HG03469 (cell line): Measurements from ENCODE around the gene RAB1B.
"Not testable (repeated sequence)": the region's sequence is repeated elsewhere in the genome, so short reads cannot be mapped to it uniquely, and the experiment has no call there.

ENCODE experiments used
- ATAC-seq: cut with Tn5 transposase; IDR thresholded peaks from one replicate; pipeline ENCODE4 v1.9.1; 2021; ENCODE audit warnings: mild to moderate bottlenecking, moderate library complexity, moderate number of reproducible peaks; ENCODE audit not compliant: unreplicated experiment

Gene RAB1B

DNA sequence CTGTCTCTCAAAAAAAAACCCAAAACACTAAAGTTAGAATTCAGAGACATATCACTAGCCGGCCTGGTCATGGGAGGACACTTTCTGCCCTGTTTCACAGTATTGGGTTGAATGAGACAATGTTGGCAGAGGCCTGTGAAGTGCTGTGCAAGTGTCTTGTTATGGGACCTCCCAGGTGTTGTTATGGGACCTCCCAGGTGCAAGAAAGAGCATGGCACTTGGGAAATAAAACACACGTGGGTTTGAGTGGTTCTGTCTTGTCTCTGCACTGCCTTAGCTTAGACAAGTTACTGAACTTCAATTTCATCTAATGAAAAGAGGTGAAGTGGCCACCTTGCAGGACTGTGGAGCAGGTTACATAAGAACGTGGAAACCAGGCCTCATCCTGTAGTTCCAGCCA lies 28.9 kb upstream of the RAB1B start:
- no peak for ATAC-seq

DNA sequence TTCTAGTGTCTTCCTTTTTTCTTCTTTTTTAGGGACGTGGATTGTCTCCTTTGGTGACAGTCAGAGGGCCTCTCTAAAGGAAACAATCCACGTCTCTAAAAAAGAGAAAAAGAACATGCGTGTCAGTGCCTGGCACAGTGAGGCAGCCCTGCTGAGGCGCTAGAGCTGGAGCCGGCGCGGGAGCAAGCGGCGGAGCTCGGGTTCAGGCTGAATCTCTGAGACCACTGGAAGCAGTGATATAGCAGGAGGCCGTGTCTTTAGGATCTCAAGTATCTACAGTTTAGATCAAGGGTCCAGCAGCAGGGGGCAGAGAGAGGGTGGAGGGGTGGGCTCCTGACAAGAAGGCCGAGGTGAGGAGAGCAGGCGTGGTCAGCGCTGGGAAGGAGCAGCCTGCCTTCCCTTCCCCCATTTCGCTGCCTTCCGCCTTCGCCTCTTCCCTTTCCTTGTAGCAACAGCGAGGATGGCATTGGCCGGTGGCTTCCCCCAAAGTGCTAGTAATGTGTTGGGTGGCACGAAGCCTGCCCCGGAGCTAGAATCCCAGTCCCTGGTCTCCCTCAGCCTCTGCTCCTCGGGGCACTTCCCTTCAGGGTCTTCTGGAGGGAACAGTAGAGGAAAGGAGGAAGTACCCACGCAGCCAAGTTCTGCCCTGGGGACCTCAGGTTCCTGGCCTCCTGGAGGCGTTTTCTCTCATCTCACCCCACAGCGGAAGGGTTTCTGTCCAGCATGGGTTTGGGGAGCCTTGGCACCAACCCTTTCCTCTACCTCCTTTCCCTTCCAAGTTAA lies 28.2 kb upstream of the RAB1B start:
- ATAC-seq = no peak

DNA sequence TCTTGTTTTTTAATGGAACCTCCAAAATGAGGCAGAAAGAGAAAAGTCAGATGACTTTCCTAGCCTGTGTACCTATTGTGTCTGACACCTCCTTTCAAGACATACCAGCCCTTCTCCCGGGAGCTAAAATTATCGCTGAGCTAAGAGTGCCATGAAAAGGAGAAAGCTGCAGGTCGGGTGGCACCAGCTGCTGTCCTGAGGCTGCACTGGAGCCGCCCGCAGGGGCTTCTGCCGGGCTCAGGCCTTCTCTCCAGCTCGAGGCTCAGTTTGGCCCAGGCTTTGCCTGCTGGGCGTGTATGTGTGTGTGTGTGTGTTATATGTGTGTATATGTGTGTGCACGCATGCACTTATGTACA lies 27.7 kb upstream of the RAB1B start:
- no peak for ATAC-seq

DNA sequence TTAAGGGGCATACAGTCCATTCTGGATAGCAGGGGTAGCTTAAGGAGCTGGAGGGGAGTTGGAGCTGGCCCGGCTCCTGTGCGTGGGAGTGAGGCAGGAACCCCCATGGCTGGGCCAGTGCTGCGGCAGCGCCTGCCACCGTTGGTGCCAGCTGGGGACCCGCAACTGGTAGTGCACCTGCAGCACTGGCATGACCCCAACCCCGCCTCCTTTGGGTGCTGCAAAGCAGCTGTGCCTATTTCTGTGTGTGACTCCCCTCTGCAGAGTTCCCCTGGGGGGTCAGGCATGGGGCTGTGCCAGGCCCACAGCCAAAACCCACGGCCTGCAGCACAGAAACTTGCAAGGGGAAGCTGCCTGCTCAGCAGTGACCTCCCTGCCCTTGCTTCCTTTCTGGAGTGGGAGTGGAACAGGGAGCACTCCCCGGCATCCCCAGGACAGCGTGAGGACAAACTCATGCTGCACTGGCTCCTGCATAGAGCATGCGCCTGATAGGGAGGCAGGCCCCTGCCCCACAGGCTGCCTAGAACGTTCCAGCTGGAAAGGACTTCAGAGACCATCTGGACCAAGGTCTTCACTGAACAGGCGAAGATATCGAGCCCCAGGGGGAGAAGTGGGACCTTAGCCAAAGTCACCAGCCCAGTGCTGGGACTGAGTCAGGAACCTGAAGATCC lies 26.2 kb upstream of the RAB1B start:
- no peak for ATAC-seq

DNA sequence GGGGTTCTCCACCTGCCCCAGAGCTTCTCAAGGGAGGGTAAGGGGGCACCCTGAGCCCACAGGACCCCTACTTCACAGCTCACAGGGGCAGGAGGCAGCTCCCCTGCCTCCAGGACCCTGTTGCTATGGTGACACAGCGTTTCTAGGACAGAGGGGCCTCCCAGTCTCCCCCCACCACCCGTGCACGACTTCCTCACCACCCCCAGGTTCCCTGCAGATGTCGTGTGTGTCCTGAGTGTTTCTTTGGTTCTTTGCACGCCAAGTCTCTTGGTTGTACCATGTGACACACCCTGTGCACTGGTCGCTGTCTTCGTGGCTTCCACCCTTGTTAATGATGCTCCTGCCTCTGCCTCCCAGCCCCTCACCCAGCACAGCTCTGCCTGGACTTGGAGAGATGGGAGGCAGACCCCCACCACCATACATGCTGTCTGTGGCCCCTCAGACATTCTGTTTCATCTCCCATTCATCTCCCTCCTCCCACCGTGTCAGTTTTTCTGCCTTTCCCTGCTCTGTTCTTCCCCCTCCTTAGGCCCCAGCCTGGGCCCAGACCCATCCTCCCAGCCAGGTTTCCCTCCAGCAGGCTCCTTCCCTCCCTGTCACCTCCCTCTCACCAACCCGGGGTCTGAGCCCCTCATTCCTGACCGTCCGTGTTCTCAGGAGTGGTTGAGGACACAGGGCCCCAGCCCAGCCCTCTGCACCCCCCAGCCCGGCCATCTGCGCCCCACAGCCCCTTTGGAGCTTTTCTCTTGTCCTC lies 24.5 kb upstream of the RAB1B start:
- ATAC-seq = no peak

DNA sequence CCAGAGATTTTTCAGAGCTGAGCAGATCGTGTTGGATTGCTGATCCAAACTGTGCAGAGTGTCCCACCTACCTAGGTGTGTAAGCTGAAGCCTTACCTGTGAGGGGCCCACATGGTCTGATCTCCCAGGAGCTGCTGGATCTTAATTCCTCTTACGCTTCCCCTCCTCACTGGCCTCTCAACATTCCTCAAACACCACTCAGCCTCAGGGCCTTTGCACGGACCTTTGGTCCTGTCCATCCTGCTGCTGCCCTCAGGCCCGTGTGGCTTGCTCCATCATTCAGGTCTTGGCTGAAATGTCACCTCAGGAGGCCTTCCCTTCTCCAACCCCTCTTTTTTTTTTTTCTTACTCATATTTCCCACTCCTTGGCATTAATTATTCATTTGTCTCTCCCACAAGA lies 21.1 kb upstream of the RAB1B start:
- ATAC-seq = no peak

DNA sequence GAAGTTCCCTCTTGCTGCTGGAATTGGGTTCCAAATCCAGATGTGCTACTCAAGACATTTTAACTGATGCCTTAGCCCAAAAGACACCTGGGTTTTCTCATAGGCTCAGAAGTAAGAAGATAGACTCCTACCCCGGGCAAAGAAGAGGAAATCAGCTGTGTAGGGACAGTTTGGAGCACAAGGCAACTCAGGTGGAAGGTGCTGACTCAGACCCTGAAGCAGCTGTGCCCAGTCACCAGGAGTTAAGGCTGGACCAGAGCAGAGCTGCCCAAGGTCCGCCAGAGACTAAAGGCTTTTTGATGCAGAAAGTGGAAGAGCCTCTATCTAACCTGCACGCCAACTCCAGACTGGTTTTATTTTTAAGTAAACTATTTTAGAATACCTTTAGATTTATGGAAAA lies 20.6 kb upstream of the RAB1B start:
- no peak for ATAC-seq

DNA sequence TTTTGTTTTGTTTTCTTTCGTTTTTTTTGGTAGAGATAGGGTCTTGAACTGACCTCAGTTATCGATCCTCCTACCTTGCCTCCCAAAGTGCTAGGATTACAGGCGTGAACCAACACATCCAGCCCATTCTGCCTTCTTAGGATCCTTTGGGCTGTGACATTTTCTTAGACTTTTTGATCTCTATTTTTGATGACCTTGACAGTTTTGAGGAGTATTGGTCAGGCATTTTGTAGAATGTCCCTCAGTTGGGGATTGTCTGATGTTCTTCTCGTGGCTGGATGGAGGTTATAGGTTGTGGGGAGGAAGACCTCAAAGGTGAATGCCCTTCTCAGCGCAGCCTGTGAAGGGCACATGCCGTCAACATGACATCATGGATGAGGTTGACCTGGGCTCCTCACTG lies 19.5 kb upstream of the RAB1B start:
- ATAC-seq = no peak

DNA sequence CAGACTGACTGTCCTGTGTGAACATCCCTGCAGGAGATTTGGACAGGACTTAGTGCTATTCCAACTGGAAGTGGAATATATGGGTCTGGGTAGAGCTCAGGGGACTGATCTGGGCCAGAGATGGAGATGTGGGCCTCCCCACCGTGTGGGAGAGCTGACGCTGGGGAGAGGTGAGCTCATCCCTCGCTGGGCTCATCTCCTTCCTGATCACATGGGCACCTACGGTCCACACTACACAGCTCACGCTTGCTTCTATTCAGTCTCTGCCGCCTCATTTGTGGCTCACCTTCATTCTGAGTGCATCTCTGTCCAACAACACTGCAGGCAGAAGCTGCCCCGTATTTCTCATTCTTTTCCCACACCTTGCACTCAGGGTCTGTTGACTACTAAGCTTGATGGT lies 16.6 kb upstream of the RAB1B start:
- ATAC-seq = no peak

DNA sequence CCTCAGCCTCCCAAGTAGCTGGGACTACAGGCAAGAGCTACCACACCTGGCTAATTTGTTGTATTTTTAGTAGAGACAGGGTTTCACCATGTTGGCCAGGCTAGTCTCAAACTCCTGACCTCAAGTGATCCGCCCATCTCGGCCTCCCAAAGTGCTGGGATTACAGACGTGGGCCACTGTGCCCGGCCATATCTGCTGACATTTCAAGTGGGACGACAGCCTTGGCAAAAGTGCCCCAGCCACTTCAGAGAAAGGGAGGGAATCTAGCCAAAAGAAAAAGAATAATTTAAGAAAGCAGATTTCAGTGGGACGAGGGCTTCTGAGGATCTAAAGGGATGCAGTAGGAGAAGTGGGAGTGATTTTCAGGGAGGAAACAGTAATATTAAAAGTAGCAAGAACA lies 15.4 kb upstream of the RAB1B start:
- not testable (repeated sequence) for ATAC-seq

DNA sequence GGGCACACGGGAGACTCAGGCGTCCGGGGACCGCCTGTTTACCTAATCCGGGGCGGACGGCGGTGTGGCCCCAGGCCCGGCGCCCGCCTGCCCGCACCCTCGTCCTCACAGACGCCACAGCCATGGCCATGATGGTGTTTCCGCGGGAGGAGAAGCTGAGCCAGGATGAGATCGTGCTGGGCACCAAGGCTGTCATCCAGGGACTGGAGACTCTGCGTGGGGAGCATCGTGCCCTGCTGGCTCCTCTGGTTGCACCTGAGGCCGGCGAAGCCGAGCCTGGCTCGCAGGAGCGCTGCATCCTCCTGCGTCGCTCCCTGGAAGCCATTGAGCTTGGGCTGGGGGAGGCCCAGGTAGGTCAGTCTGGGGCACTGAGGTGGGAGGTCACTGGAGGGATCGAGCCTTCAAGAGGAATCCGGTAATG lies 10.0 kb upstream of the RAB1B start:
- peak; percentile 7 for ATAC-seq

DNA sequence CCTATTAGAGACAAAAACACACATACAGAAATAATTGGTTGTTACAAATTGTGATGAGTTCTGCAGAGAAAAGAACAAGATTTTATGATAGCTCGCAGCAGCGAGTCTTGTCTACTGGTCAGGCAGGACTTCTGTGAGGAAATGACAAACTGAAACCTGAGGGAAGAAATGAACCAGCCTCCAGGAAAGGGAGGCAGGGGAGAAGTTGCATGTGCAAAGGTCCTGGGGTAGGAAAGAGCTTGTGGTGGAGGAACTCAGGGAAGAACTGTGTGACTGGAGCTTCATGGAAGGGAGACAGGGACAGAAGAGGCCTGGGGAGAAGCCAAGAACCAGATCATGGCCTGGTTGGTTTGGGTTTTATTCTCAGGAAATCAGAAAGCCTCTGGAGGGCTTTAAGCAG lies 9.2 kb upstream of the RAB1B start:
- no peak for ATAC-seq

DNA sequence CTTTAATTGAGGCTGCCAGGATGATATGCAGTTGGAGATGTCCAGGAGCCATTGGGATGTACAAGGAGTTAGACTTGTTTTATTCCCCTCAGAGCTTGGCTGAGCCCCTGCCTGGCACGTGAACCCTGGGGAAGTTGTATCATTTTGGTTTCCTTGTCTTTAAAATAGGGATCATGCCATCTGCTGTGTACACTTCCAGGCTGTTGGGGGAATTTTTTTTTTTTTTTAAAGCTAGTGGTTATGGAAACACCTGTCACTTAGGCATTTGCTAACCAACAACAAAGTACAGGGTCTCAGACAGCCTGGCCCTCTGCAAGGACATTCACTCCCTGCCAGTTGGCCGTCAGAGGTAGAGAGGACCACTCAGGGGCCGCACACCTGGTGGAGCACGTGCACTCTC lies 8.5 kb upstream of the RAB1B start:
- no peak for ATAC-seq

DNA sequence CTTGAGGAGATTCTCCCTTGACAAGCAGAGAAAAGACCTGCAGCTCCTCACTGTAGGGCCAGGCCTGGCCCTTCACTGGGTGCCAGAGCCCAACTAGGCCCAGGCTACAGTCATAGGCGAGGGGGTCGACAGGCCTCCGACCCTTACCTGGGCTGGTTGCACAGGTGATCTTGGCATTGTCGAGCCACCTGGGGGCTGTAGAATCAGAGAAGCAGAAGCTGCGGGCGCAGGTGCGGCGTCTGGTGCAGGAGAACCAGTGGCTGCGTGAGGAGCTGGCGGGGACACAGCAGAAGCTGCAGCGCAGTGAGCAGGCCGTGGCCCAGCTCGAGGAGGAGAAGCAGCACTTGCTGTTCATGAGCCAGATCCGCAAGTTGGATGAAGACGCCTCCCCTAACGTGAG lies 6.9 kb upstream of the RAB1B start:
- no peak for ATAC-seq

DNA sequence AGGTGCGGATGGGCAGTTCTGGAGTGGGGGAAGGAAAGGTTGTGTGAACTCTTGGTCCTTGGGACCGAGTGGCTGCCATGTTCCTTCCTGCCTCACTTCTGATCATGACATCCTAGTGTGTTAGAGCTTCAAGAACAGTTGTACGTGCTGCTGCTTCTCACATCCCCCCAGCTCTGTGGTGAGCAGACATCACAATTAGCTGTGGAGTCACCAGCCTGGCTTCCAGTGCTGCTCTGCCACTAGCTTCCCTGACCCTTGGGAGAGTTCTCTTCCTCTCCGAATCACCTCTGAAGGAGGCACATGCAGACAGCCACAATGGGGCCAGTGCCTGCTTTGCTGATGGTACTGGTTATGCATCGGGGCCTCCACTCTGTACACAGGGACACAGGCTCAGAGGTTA lies 6.2 kb upstream of the RAB1B start:
- no peak for ATAC-seq

DNA sequence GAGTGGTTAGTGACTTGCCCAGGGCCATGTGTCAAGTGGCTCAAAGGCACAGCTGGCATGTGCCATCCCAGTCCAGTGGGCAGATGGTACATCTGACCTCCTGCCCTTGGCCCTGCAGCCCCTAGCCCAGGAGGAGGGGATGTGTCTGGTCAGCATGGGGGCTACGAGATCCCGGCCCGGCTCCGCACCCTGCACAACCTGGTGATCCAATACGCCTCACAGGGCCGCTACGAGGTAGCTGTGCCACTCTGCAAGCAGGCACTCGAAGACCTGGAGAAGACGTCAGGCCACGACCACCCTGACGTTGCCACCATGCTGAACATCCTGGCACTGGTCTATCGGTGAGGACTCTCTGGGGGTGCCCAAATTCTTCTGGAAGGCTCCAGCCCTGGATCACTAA lies 5.7 kb upstream of the RAB1B start:
- ATAC-seq = no peak

DNA sequence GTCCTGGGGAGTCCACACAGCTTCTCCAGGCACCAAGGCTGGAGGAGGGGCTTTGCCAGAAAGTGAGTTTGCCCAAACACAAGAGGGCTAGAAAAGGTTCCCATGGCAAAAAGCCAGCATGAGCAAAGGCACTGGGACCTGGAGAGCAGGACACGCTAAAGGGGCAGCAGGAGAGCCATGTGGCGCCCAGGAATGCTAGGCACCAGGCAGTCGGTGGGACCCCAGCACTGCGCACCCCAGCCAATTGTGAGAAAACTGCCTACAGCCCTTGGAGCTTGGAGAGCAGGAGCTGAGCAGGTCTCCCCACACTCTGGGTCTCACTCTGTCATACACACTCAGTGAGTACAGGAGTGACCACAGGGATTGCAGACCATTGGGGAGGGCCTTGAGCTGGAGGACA lies 5.2 kb upstream of the RAB1B start:
- ATAC-seq = no peak

DNA sequence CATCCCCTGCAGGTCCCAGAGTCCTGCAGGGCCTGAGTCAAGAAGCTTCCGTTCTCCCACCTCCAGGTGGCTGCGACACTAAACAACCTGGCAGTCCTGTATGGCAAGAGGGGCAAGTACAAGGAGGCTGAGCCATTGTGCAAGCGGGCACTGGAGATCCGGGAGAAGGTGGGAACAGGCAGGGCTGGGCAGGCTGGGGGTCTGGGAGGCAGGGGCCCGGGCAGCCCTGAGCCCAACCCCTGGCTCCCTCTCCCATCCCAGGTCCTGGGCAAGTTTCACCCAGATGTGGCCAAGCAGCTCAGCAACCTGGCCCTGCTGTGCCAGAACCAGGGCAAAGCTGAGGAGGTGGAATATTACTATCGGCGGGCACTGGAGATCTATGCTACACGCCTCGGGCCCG lies 4.7 kb upstream of the RAB1B start:
- ATAC-seq = no peak

DNA sequence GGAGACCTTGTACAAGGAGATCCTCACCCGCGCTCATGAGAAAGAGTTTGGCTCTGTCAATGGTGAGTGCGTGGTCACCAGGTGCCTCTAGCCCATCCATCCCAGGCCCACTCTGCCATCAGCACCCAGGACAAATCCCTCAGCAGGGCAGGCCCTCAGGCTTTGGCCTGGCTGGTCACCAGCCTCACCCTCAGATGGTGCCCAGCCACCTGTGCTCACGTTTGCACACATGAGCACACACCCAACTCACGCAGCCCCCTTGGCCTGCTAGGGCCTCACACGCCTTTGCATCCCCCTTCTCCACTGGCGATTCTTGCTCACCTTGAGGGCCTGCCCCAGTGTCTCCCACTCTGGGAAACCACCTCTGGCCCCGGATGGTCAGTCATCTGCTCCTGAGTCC lies 4.1 kb upstream of the RAB1B start:
- no peak for ATAC-seq

DNA sequence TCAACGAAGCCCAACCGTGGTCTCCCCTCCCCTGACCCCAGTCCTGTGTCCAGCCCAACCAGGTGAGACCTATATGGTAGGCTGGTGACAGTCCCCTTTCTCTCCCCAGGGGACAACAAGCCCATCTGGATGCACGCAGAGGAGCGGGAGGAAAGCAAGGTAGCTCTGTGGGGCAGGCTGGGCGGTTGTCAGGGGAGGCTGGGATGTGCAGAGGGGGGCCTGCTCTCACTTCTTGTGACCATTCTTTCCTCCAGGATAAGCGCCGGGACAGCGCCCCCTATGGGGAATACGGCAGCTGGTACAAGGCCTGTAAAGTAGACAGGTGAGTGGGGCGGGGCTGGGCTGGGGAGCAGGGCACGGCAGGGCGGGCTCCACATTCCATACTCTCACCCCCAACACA lies 3.5 kb upstream of the RAB1B start:
- no peak for ATAC-seq

DNA sequence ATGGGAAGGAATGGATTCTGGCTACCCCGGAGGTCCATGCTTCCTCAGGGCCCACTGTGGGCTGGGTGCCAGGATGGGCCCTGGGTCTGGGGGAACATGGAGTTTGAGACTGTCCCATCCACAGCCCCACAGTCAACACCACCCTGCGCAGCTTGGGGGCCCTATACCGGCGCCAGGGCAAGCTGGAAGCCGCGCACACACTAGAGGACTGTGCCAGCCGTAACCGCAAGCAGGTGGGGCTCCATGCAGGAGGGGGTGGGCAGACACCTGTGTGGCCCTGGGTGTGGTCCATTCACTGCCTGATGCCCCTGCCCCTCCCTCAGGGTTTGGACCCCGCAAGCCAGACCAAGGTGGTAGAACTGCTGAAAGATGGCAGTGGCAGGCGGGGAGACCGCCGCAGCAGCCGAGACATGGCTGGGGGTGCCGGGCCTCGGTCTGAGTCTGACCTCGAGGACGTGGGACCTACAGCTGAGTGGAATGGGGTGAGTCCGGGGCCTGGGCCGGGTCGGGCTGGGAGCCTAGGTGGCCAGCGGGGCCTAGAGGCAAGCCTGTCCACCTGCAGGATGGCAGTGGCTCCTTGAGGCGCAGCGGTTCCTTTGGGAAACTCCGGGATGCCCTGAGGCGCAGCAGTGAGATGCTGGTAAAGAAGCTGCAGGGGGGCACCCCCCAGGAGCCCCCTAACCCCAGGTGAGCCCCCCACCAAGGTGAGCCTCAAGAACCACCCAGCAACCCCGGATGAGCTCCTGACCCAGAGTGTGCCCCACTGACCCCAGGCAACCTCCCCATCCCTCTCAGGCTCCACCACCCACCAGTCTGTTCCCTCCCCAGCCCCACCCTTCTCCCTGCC lies 2.7 kb upstream of the RAB1B start:
- no peak for ATAC-seq
